OCI-LY7 (cell line): Measurements from ENCODE around the gene PDZRN3. TPM values are rescaled to one million over a fixed set of nuclear protein-coding genes. Genes with fewer than 3 reads are reported as not detected.

ENCODE experiments used
- BruUV-seq: library from RNA; stranded (reverse); fragments of 400-500 nt; replicated peaks from 2 replicates; lab custom pipeline; 2021; lab: Mats Ljungman, UMichigan
- CTCF ChIA-PET: fragments of 300-600 bp; sonication (Branson Sonifier 250); formaldehyde crosslinking; loops from one replicate; lab custom pipeline; 2022; ENCODE audit warnings: antibody characterized with exemption; ENCODE audit not compliant: unreplicated experiment; lab: Charles Lee
- POLR2A ChIA-PET: fragments of 300-600 bp; sonication (Branson Sonifier 250); formaldehyde crosslinking; loops from one replicate; lab custom pipeline; 2022; ENCODE audit warnings: antibody characterized with exemption; lab: Charles Lee
- DNase-seq: peaks from one replicate; pipeline ENCODE4 v3.0.0-alpha.2; 2015; ENCODE audit warnings: low spot score
- H2AFZ ChIP-seq: fragments of 200-600 bp; sonication (generic), shearing (Covaris generic); 2 replicates; pipeline ENCODE4 v1.6.1; 2014; ENCODE audit warnings: mild to moderate bottlenecking, antibody characterized with exemption, low read length, moderate library complexity
- H3K27ac ChIP-seq: fragments of 200-600 bp; sonication (generic); 2 replicates; pipeline ENCODE4 v1.5.1; 2014; ENCODE audit warnings: mixed run types, low read depth, mild to moderate bottlenecking, moderate library complexity, low read length, inconsistent platforms; ENCODE audit not compliant: poor library complexity, severe bottlenecking
- H3K36me3 ChIP-seq: fragments of 200-600 bp; sonication (generic); 2 replicates; pipeline ENCODE4 v1.6.1; 2014; ENCODE audit warnings: mild to moderate bottlenecking, antibody characterized with exemption, low read length, moderate library complexity, mixed read lengths; ENCODE audit not compliant: insufficient read depth
- H3K4me1 ChIP-seq: fragments of 200-600 bp; sonication (generic); 2 replicates; pipeline ENCODE4 v1.5.1; 2014; ENCODE audit warnings: mild to moderate bottlenecking, low read length; ENCODE audit not compliant: insufficient read depth, poor library complexity, severe bottlenecking
- H3K4me2 ChIP-seq: fragments of 200-600 bp; sonication (generic); 2 replicates; pipeline ENCODE4 v1.6.1; 2014; ENCODE audit warnings: mild to moderate bottlenecking, low read length
- H3K4me3 ChIP-seq: fragments of 200-600 bp; sonication (generic); 2 replicates; pipeline ENCODE4 v1.5.1; 2014; ENCODE audit warnings: mild to moderate bottlenecking, low read depth, low read length; ENCODE audit not compliant: poor library complexity, severe bottlenecking
- H3K79me2 ChIP-seq: fragments of 200-600 bp; sonication (generic); 2 replicates; pipeline ENCODE4 v1.6.1; 2016; ENCODE audit warnings: low read depth, mild to moderate bottlenecking, low read length, moderate library complexity, mixed read lengths; ENCODE audit not compliant: insufficient read depth
- H3K9me2 ChIP-seq: fragments of 200-600 bp; sonication (generic); 2 replicates; pipeline ENCODE4 v1.6.1; 2016; ENCODE audit warnings: mild to moderate bottlenecking, low read length, mixed read lengths; ENCODE audit not compliant: insufficient read depth
- H3K9me3 ChIP-seq: fragments of 200-600 bp; sonication (generic); 2 replicates; pipeline ENCODE4 v1.6.1; 2014; ENCODE audit warnings: mild to moderate bottlenecking, mixed run types, low read length, mixed read lengths
- H4K20me1 ChIP-seq: fragments of 200-600 bp; sonication (generic); 2 replicates; pipeline ENCODE4 v1.6.1; 2014; ENCODE audit warnings: mild to moderate bottlenecking, antibody characterized with exemption, low read length, moderate library complexity, mixed read lengths; ENCODE audit not compliant: insufficient read depth
- CTCF ChIP-seq: fragments of 200-600 bp; sonication (generic); conservative IDR thresholded peaks from 2 replicates; pipeline ENCODE4 v1.5.1; 2014; ENCODE audit warnings: mild to moderate bottlenecking, antibody characterized with exemption, low read length, moderate library complexity, mixed read lengths
- EZH2phosphoT487 ChIP-seq: fragments of 200-600 bp; sonication (generic); IDR thresholded peaks from 2 replicates; pipeline ENCODE4 v1.6.1; 2018; ENCODE audit warnings: low read depth, borderline replicate concordance, mild to moderate bottlenecking, mixed run types, antibody characterized with exemption, low read length, moderate library complexity, mixed read lengths
- intact Hi-C: fragments of 100-400 bp; cut with micrococcal nuclease; formaldehyde crosslinking; loops from one replicate; pipeline ENCODE4 v1.10.0; 2022; ENCODE audit not compliant: unreplicated experiment
- total RNA-seq, 2 experiments: library from RNA; depleted of rRNA in 1 of 2; stranded (reverse); fragments of >200 nt in 1 of 2; shearing (Covaris generic) in 1 of 2; gene quantifications; 2 replicates each; pipeline ENCODE4 v1.2.3, GENCODE V29; 2014 to 2022

PDZRN3 gene
- total RNA-seq, 2 experiments from 2014 or later = 0.95 TPM; not detected in 1

- H3K27ac ChIP-seq = no peak overlapping the region
- H4K20me1 ChIP-seq = no peaks in the 10 kb centered on the region
- no peaks in the 10 kb centered on the region for H3K79me2 ChIP-seq
- no peaks in the 10 kb centered on the region for H3K4me1 ChIP-seq
- CTCF ChIA-PET = no interaction called here
- no peaks in the 10 kb centered on the region for H3K36me3 ChIP-seq
- H3K4me2 ChIP-seq = no peak overlapping the region
- TF ChIP-seq EZH2phosphoT487 (no peak), CTCF (no peak)
- no peak for DNase-seq
- no peaks in the 10 kb centered on the region for H3K9me3 ChIP-seq
- POLR2A ChIA-PET = interaction anchor here (0.8 to 1.1 kb wide), 2 partner anchors 37 to 46 kb away, joined by 3 read pairs; no protein-coding TSS in a partner anchor
- H3K9me2 ChIP-seq = no peaks in the 10 kb centered on the region
- intact Hi-C loops = no loop called here
- H3K4me3 ChIP-seq = no peak overlapping the region
- BruUV-seq = no TSS peak
- no peak overlapping the region for H2AFZ ChIP-seq
These were observed 232.8 kb downstream of the PDZRN3 start for GRCh38 chr3:73391984-73392383.

- Histone ChIP-seq H3K4me1 (no peaks in the 10 kb centered on the region), H3K9me2 (no peaks in the 10 kb centered on the region), H2AFZ (no peak overlapping the region), H3K79me2 (no peaks in the 10 kb centered on the region), H3K36me3 (no peaks in the 10 kb centered on the region), H3K4me2 (no peak overlapping the region), H3K9me3 (no peaks in the 10 kb centered on the region), H3K27ac (no peak overlapping the region), H3K4me3 (no peak overlapping the region), H4K20me1 (no peaks in the 10 kb centered on the region)
- intact Hi-C loops = no loop called here
- ChIA-PET CTCF (no interaction called here), POLR2A (no interaction called here)
- no peak for TF ChIP-seq CTCF
- no peak for TF ChIP-seq EZH2phosphoT487
- DNase-seq = no peak
- no TSS peak for BruUV-seq
These were observed 234.8 kb downstream of the PDZRN3 start for GRCh38 chr3:73389928-73390327.

- DNase-seq = no peak
- Histone ChIP-seq H3K4me2 (no peak overlapping the region), H3K79me2 (no peaks in the 10 kb centered on the region), H3K4me3 (no peak overlapping the region), H3K4me1 (no peaks in the 10 kb centered on the region), H3K9me3 (no peaks in the 10 kb centered on the region), H3K27ac (no peak overlapping the region), H3K9me2 (no peaks in the 10 kb centered on the region), H4K20me1 (no peaks in the 10 kb centered on the region), H3K36me3 (no peaks in the 10 kb centered on the region), H2AFZ (no peak overlapping the region)
- TF ChIP-seq CTCF = no peak
- TF ChIP-seq EZH2phosphoT487 = no peak
- ChIA-PET POLR2A (no interaction called here), CTCF (no interaction called here)
- no TSS peak for BruUV-seq
- intact Hi-C loops = no loop called here
These were observed 235.5 kb downstream of the PDZRN3 start for GRCh38 chr3:73389117-73389813.
